Hepatocyte (in vitro differentiated cells): Measurements from ENCODE around the gene SERP2.

Source experiments
- EZH2 ChIP-seq: fragments of 200-600 bp; sonication (generic); IDR thresholded peaks from 2 replicates; pipeline ENCODE4 v1.6.1; 2016; ENCODE audit warnings: antibody characterized with exemption, mild to moderate bottlenecking, borderline replicate concordance
- EZH2phosphoT487 ChIP-seq: fragments of 200-600 bp; sonication (generic); IDR thresholded peaks from one replicate; pipeline ENCODE4 v1.6.1; 2018; ENCODE audit warnings: antibody characterized with exemption, mild to moderate bottlenecking, low read depth, moderate library complexity; ENCODE audit not compliant: unreplicated experiment, severe bottlenecking
- TF ChIP-seq, protein P1 (sequence below): fragments of 200-600 bp; sonication (generic); IDR thresholded peaks from 2 replicates; pipeline ENCODE4 v1.5.1; 2016; ENCODE audit warnings: antibody characterized with exemption, mild to moderate bottlenecking; ENCODE audit not compliant: poor library complexity

DNA sequence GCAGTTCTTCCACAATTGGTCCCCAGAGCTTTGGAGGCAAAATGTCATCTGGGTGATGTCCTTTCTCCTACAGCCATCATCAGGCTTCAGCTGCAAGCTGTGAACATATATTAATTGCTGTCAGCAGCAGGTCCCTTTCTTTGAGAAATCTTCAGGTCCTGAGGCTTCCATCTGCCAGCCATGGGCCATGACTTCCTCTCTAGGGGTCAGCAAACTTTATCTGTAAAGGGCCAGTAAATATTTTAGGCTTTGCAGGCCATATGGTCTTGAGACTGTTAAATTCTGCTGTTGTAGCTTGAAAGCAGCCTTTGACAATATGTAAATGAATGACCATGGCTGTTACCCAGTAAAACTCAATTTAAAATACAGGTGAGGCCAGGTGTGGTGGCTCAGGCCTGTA is 27.1 kb downstream of the SERP2 start:
- TF ChIP-seq, protein P1, sequence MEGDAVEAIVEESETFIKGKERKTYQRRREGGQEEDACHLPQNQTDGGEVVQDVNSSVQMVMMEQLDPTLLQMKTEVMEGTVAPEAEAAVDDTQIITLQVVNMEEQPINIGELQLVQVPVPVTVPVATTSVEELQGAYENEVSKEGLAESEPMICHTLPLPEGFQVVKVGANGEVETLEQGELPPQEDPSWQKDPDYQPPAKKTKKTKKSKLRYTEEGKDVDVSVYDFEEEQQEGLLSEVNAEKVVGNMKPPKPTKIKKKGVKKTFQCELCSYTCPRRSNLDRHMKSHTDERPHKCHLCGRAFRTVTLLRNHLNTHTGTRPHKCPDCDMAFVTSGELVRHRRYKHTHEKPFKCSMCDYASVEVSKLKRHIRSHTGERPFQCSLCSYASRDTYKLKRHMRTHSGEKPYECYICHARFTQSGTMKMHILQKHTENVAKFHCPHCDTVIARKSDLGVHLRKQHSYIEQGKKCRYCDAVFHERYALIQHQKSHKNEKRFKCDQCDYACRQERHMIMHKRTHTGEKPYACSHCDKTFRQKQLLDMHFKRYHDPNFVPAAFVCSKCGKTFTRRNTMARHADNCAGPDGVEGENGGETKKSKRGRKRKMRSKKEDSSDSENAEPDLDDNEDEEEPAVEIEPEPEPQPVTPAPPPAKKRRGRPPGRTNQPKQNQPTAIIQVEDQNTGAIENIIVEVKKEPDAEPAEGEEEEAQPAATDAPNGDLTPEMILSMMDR = no peak
- TF ChIP-seq EZH2phosphoT487 (no peak), EZH2 (no peak)
